Right lobe of liver (tissue), 6 donors: ENCODE data around the gene SCN5A. TPM values are rescaled to one million over a fixed set of nuclear protein-coding genes. Genes with fewer than 3 reads are reported as not detected.

Experiments used
- ATAC-seq, 4 donors: fragments of 200-7000 bp; cut with Tn5 transposase; one replicate each; pipeline ENCODE4 v1.9.1; 2020; ENCODE audit warnings: mild to moderate bottlenecking in 4 of 4, moderate library complexity in 4 of 4
- DNase-seq, 3 donors: peaks; one replicate each; pipeline ENCODE4 v3.0.0-alpha.2; 2020
- H3K27ac ChIP-seq, 3 donors: fragments of 200-600 bp; one replicate each; pipeline ENCODE4 v1.8.0; 2022
- H3K27me3 ChIP-seq, 2 donors: fragments of 200-600 bp; one replicate each; pipeline ENCODE4 v1.8.0; 2022
- H3K36me3 ChIP-seq, 4 donors: fragments of 200-600 bp; sonication (generic) in 1 of 4; one replicate each; pipeline versions ENCODE4 v1.5.1 to v1.8.0; 2017 to 2022; ENCODE audit warnings: control low read depth in 1 of 4
- H3K4me1 ChIP-seq, 4 donors: fragments of 200-600 bp; sonication (generic) in 1 of 4; one replicate each; pipeline versions ENCODE4 v1.5.1 to v1.8.0; 2017 to 2022; ENCODE audit warnings: control low read depth in 1 of 4
- H3K4me3 ChIP-seq, 3 donors: fragments of 200-600 bp; one replicate each; pipeline ENCODE4 v1.8.0; 2022
- H3K9me3 ChIP-seq, 4 donors: fragments of 200-600 bp; sonication (generic) in 1 of 4; one replicate each; pipeline versions ENCODE4 v1.5.1 to v1.8.0; 2017 to 2022; ENCODE audit warnings: control low read depth in 1 of 4
- POLR2A ChIP-seq: fragments of 450-650 bp; IDR thresholded peaks from one replicate; pipeline ENCODE4 v1.6.1; 2017; ENCODE audit warnings: antibody characterized with exemption, mild to moderate bottlenecking
- WGBS: methylation state at CpG from one replicate; pipeline ENCODE4 v1.1.6; 2018; ENCODE audit warnings: low coverage, low lambda C conversion rate; ENCODE audit not compliant: insufficient coverage; ENCODE audit errors: missing lambda C conversion rate; 5-methylcytosine and 5-hydroxymethylcytosine counted together
- intact Hi-C, 2 donors: fragments of 100-400 bp; cut with DNase I; formaldehyde crosslinking; loops; one replicate each; pipeline versions ENCODE4 v1.11.2 to v1.14.1; 2022
- total RNA-seq, 6 experiments: library from RNA; depleted of rRNA in 2 of 6; stranded (reverse); fragments of >200 nt in 2 of 6; fragmentation: NEBNext Ultra II Directional in 3 of 6; extraction: Animal tissue kit (Norgen Biotek cat#: 25700) in 3 of 6; gene quantifications; one replicate each; pipeline versions ENCODE4 v1.1.0 to v1.2.4, GENCODE V29; 2016 to 2023
- TF ChIP-seq, protein P1 (sequence below), 4 donors: fragments of 200-600 bp in 3 of 4; fragments of 450-650 bp in 1 of 4; IDR thresholded peaks; one replicate each; pipeline versions ENCODE4 v1.5.1 to v1.8.0; 2016 to 2022; ENCODE audit warnings: antibody characterized with exemption in 4 of 4, mild to moderate bottlenecking in 2 of 4
- donor health status: DM: no; HTN: yes; CAD: no.
- donor health status: DM: no; HTN: no; CAD: no.
- donor health status: DM: no; HTN: no; CAD: no.
- donor health status: DM: no; HTN: yes; CAD: no.
- donor health status: DM: no; HTN: yes; CAD: no.

The SCN5A gene
- total RNA-seq, 6 experiments from 2014 or later, result 0.02 TPM; not detected in 5

DNA sequence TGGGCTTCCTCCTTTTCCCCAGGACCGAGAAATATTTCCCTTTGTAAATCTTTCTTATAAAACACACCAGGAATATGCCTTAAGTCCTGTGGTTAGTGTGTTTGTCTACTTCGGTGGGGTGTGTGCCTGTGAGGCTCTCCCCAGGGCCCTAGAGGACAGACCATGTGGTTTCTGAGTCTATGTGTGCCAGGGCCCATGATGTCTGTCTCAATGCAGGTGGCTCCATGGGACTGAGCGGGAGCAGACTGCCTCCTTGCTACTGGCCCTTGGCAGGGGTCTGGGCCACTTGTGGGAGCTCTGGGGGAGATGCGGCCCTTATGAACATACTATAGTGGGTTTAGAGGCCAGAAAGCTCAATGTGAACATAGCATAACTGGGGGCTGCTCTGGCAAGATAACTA lies 37.6 kb downstream of the SCN5A start:
- H3K36me3 ChIP-seq, result no peaks in the 10 kb centered on the region
- DNase-seq (no peak), ATAC-seq (no peak)
- H3K4me3 ChIP-seq, result no peak overlapping the region
- intact Hi-C loops, result no loop called here
- no peak overlapping the region for H3K27ac ChIP-seq
- no peaks in the 10 kb centered on the region for H3K9me3 ChIP-seq
- no peaks in the 10 kb centered on the region for H3K4me1 ChIP-seq
- 33% methylated on average over 1 of the region's 4 CpGs for whole genome bisulfite sequencing
- H3K27me3 ChIP-seq, result no peaks in the 10 kb centered on the region
- TF ChIP-seq POLR2A, result no peak
- TF ChIP-seq, protein P1, sequence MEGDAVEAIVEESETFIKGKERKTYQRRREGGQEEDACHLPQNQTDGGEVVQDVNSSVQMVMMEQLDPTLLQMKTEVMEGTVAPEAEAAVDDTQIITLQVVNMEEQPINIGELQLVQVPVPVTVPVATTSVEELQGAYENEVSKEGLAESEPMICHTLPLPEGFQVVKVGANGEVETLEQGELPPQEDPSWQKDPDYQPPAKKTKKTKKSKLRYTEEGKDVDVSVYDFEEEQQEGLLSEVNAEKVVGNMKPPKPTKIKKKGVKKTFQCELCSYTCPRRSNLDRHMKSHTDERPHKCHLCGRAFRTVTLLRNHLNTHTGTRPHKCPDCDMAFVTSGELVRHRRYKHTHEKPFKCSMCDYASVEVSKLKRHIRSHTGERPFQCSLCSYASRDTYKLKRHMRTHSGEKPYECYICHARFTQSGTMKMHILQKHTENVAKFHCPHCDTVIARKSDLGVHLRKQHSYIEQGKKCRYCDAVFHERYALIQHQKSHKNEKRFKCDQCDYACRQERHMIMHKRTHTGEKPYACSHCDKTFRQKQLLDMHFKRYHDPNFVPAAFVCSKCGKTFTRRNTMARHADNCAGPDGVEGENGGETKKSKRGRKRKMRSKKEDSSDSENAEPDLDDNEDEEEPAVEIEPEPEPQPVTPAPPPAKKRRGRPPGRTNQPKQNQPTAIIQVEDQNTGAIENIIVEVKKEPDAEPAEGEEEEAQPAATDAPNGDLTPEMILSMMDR (IDR thresholded peaks at IDR 0.05), result no peak

DNA sequence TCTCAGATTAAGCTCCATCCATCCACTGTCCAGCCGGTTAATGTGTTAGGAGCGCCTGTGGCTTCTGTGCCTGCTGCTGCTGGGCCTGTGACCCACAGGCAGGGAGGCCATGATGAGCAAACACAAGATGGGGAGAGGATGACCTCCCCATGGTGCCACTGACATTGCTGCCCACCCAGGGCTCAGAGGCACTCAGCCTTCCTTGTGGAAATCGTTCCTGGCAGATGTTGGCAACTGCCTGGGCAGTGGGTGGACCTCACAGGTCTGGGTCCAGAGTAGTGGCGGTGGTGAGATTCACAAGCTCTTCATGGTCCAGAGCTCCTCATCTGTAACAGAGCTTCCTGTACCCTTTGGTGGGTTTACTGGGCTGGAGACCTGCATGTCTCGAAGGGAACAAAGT lies 38.6 kb downstream of the SCN5A start:
- no peak for DNase-seq
- no CpG with 5 or more reads among the region's 5 CpGs for WGBS
- H3K36me3 ChIP-seq, result no peaks in the 10 kb centered on the region
- H3K4me3 ChIP-seq, result no peak overlapping the region
- intact Hi-C loops, result no loop called here
- no peaks in the 10 kb centered on the region for H3K4me1 ChIP-seq
- H3K9me3 ChIP-seq, result no peaks in the 10 kb centered on the region
- no peak for ATAC-seq
- TF ChIP-seq POLR2A, result no peak
- TF ChIP-seq, protein P1 (IDR thresholded peaks at IDR 0.05), result no peak
- no peaks in the 10 kb centered on the region for H3K27me3 ChIP-seq
- no peak overlapping the region for H3K27ac ChIP-seq

DNA sequence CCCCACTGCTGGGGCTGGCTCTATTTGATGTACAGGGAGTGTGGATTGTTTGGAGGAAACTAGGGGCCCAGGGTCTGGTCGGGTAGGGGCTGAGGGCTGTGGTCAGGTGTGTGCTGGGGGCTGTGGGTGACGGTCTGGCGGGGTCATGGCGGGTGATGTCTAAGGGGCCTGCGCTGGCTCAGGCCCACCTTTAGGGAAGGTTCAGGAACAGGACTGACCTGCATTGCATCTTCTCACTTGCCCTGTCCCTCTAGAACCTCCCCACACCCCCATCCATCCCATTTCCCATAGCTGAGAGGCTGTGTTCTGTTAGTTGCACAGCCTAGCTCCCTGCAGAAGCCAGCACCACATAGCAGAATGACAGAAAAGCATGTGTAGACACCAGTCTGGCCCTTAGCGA lies 39.1 kb downstream of the SCN5A start:
- intact Hi-C loops, result no loop called here
- no peaks in the 10 kb centered on the region for H3K9me3 ChIP-seq
- TF ChIP-seq, protein P1 (IDR thresholded peaks at IDR 0.05), result no peak
- no peak for TF ChIP-seq POLR2A
- WGBS, result 67% methylated on average over 1 of the region's 6 CpGs
- no peak overlapping the region for H3K4me3 ChIP-seq
- no peak for DNase-seq
- H3K27ac ChIP-seq, result no peak overlapping the region
- ATAC-seq, result no peak
- no peaks in the 10 kb centered on the region for H3K36me3 ChIP-seq
- no peaks in the 10 kb centered on the region for H3K27me3 ChIP-seq
- no peaks in the 10 kb centered on the region for H3K4me1 ChIP-seq

DNA sequence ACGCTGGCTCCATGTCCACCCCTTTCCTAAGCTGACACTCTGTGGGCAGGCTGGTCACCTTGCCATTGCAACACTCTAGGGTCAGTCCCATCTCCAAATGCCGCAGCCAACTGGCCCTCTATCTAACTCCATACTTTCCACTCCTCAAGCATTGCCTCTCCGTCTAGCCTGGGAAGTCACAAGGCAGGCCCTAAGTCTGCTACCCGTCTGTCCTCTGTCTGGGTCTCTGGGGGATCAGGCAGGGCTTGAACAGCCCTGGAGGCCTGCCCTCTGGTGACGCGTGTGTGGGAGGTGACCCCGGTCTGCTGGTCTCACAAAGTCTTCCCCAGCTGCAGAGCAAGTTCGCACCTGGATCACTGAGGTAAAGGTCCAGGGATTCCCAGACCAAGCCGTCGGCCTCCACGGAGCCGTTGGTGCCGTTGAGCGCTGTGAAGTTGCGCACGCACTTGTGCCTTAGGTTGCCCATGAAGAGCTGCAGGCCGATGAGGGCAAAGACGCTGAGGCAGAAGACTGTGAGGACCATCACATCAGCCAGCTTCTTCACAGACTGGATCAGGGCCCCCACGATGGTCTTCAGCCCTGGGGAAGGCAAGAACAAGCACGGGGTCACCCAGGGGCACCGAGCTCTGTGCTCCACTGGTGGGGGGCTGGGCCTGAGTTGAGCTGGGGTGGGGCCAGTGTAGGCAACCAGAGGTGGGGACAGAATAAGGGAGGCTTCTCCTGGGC lies 39.9 kb downstream of the SCN5A start:
- no peak overlapping the region for H3K4me3 ChIP-seq
- no peak overlapping the region for H3K27ac ChIP-seq
- no peak for TF ChIP-seq POLR2A
- TF ChIP-seq, protein P1 (IDR thresholded peaks at IDR 0.05), result no peak
- ATAC-seq (no peak), DNase-seq (no peak)
- no peaks in the 10 kb centered on the region for H3K27me3 ChIP-seq
- H3K9me3 ChIP-seq, result no peaks in the 10 kb centered on the region
- H3K4me1 ChIP-seq, result no peaks in the 10 kb centered on the region
- H3K36me3 ChIP-seq, result no peaks in the 10 kb centered on the region
- 60% methylated on average over 1 of the region's 21 CpGs for WGBS
- intact Hi-C loops, result no loop called here
